Measurements from ENCODE around the gene TMEM254.

TMEM254 gene

GRCh38 chr10:80046629-80047441, 31.6 kb upstream of the TMEM254 start:
- TF ChIP-seq CTCF (IDR thresholded peaks at IDR 0.05; ENCODE audit: control insufficient read depth, insufficient read depth, low read depth, low read length, missing control alignments) = peak; percentile 97
- peak; percentile 18 for DNase-seq (ENCODE audit: low read depth)
- no peak overlapping the region for H3K4me3 ChIP-seq (ENCODE audit: control insufficient read depth, low read depth, low read length)

GRCh38 chr10:80050752-80051151, 27.7 kb upstream of the TMEM254 start:
- no peak for TF ChIP-seq CTCF (IDR thresholded peaks at IDR 0.05; ENCODE audit: control insufficient read depth, insufficient read depth, low read depth, low read length, missing control alignments)
- no peak overlapping the region for H3K4me3 ChIP-seq (ENCODE audit: control insufficient read depth, low read depth, low read length)
- no peak for DNase-seq (ENCODE audit: low read depth)

- no peak overlapping the region for H3K4me3 ChIP-seq (ENCODE audit: control insufficient read depth, low read depth, low read length)
- no peak for TF ChIP-seq CTCF (IDR thresholded peaks at IDR 0.05; ENCODE audit: control insufficient read depth, insufficient read depth, low read depth, low read length, missing control alignments)
- DNase-seq (ENCODE audit: low read depth) = no peak
These were observed 26.5 kb upstream of the TMEM254 start for GRCh38 chr10:80051993-80052392.

- no peak overlapping the region for H3K4me3 ChIP-seq (ENCODE audit: control insufficient read depth, low read depth, low read length)
- DNase-seq (ENCODE audit: low read depth) = no peak
- TF ChIP-seq CTCF (IDR thresholded peaks at IDR 0.05; ENCODE audit: control insufficient read depth, insufficient read depth, low read depth, low read length, missing control alignments) = no peak
These were observed 22.7 kb upstream of the TMEM254 start for GRCh38 chr10:80055760-80056159.

GRCh38 chr10:80057171-80057570, 21.3 kb upstream of the TMEM254 start:
- no peak for DNase-seq (ENCODE audit: low read depth)
- no peak overlapping the region for H3K4me3 ChIP-seq (ENCODE audit: control insufficient read depth, low read depth, low read length)
- TF ChIP-seq CTCF (IDR thresholded peaks at IDR 0.05; ENCODE audit: control insufficient read depth, insufficient read depth, low read depth, low read length, missing control alignments) = no peak

- H3K4me3 ChIP-seq (ENCODE audit: control insufficient read depth, low read depth, low read length) = no peak overlapping the region
- no peak for DNase-seq (ENCODE audit: low read depth)
- no peak for TF ChIP-seq CTCF (IDR thresholded peaks at IDR 0.05; ENCODE audit: control insufficient read depth, insufficient read depth, low read depth, low read length, missing control alignments)
These were observed 14.2 kb upstream of the TMEM254 start for GRCh38 chr10:80064120-80064886.

Data from AG09309 (cell line).